GM21737 (cell line): Measurements from ENCODE around the gene SVIL.

ENCODE experiments used
- ATAC-seq: cut with Tn5 transposase; IDR thresholded peaks from one replicate; pipeline ENCODE4 v1.9.1; 2021; ENCODE audit warnings: mild to moderate bottlenecking, moderate library complexity; ENCODE audit not compliant: unreplicated experiment

The SVIL gene

GRCh38 chr10:29431711-29432110, 203.1 kb downstream of the SVIL start:
- no peak for ATAC-seq

GRCh38 chr10:29430101-29430500, 204.7 kb downstream of the SVIL start:
- no peak for ATAC-seq

- ATAC-seq: no peak
Measured at GRCh38 chr10:29428486-29428885, 206.3 kb downstream of the SVIL start.

GRCh38 chr10:29427667-29428066, 207.1 kb downstream of the SVIL start:
- ATAC-seq: no peak

- ATAC-seq: no peak
Measured at GRCh38 chr10:29426420-29426819, 208.4 kb downstream of the SVIL start.

- no peak for ATAC-seq
Measured at GRCh38 chr10:29424017-29424416, 210.8 kb downstream of the SVIL start.

GRCh38 chr10:29420744-29421143, 214.0 kb downstream of the SVIL start:
- no peak for ATAC-seq

GRCh38 chr10:29417324-29417723, 217.4 kb downstream of the SVIL start:
- ATAC-seq: no peak

GRCh38 chr10:29415876-29416275, 218.9 kb downstream of the SVIL start:
- ATAC-seq: no peak

GRCh38 chr10:29414501-29414900, 220.3 kb downstream of the SVIL start:
- no peak for ATAC-seq

- no peak for ATAC-seq
Measured at GRCh38 chr10:29412485-29412884, 222.3 kb downstream of the SVIL start.

GRCh38 chr10:29411666-29412315, 223.0 kb downstream of the SVIL start:
- no peak for ATAC-seq

- ATAC-seq: peak; percentile 67
Measured at GRCh38 chr10:29409241-29410054, 225.3 kb downstream of the SVIL start.

GRCh38 chr10:29408847-29409240, 225.9 kb downstream of the SVIL start:
- peak; percentile 6 for ATAC-seq
